ENCODE results near the gene CDR2L. TPM values are rescaled to one million over a fixed set of nuclear protein-coding genes. Genes with fewer than 3 reads are reported as not detected.

CDR2L gene
- total RNA-seq = 8.2 TPM

DNA sequence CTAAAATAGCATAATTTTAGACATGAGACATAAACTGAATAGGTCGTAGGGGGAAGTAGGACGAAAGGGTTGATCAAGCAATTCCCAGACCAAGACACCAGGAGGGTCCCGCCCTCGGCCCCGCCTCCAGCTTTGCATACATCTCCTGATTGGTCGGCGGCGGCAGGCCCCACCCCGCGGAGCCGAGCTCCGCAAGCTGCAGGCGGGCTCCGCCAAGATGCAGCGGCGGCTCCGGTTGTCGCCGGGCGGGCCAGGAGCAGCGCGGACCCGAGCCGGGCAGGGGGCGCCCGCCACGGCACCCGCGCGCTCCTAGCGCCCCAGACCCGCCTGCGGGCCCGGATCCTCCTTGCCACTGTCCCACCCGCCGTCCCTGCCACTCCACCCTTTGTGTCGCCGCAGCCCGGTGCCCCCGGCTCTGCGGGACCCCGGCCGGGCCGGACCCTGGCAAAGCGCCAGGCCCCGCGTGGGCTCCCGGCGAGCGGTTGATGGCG, at the start of gene CDR2L:
Gene CDR2L, plus strand, starts transcription at position 215 of the 491 bp plus-strand sequence. CDS start 412 bp downstream, outside the sequence.

DNA sequence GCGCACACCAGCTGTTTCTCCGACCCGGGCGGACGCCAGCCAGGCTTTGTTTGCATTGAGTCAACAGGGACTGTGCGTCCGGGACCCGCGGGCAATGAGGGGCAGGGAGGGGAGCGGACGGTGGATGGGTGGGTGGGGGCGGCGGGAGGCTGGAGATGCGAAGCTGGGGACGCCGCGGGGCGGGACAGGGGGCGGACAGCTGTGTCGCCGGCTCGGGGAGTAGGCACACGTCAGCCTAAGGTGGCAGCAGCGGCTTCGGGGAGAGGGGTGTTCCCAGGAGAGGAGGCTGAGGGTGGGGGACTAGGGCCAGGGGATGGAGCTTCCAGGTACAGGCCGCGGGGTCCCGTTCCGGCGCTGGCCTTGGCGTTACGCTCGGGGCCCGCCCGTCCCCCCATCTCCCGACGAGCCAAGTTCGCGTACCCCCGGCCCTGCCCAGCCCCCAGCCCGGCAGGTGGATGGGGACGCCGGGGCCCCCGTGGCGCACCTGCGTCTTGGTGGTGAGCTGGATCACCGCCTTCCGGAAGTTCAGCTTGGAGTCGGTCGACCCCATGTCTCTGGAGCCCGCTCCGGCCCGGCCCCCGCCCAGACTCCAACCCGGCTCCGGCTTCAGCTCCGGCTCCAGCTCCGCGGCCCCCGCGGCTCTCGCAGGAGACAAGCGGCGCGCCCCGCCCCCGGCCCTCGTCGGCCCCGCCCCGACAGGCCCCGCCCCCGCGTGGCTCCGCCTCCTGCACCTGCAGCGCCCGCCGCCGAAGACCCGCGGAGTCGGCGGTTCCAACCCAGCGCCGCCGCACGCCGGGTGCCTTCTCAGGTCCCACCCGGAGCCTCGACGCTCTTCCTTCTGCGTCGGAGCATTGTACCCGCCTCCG, 15.1 kb upstream of the CDR2L start, which contains the start of gene HID1:
Gene HID1, minus strand, starts transcription at position 653 of the 866 bp plus-strand sequence. Its CDS starts 103 bp downstream, at position 550.

DNA sequence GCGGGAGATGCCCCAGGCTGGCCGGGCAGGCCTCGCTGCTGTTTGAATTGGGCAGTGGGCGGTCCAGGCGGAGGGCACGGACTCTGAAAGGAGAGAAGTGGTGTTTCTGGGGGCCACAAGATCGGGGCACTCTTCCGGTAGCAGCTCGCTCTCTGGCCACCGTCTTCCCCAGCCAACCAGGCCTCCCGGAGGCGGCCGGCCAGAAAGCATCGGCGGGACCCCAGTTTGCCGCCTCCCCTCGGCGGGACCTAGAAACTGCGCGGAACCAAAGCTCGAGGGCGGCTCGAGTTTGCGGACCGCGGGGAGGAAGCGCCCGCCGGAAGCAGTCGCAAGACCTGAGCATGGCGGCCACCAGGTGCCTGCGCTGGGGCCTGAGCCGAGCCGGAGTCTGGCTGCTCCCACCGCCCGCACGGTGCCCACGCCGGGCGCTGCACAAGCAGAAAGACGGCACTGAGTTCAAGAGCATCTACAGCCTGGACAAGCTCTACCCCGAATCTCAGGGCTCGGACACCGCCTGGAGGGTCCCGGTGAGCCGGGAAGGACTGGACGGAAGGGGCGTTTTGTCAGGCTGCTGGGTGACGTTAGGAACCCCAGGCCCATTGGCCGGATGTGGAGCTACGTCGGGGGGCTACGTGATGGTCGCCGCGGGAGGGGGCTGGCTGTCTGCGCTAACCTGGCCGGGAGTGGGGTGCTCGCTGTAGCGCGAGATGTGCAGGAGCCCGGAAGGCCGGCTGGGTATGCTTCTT, 25.1 kb downstream of the CDR2L start, which contains the start of gene MRPL58:
Gene MRPL58, plus strand, starts transcription at position 325 of the 746 bp plus-strand sequence. Its CDS starts 17 bp downstream, at position 342.

DNA sequence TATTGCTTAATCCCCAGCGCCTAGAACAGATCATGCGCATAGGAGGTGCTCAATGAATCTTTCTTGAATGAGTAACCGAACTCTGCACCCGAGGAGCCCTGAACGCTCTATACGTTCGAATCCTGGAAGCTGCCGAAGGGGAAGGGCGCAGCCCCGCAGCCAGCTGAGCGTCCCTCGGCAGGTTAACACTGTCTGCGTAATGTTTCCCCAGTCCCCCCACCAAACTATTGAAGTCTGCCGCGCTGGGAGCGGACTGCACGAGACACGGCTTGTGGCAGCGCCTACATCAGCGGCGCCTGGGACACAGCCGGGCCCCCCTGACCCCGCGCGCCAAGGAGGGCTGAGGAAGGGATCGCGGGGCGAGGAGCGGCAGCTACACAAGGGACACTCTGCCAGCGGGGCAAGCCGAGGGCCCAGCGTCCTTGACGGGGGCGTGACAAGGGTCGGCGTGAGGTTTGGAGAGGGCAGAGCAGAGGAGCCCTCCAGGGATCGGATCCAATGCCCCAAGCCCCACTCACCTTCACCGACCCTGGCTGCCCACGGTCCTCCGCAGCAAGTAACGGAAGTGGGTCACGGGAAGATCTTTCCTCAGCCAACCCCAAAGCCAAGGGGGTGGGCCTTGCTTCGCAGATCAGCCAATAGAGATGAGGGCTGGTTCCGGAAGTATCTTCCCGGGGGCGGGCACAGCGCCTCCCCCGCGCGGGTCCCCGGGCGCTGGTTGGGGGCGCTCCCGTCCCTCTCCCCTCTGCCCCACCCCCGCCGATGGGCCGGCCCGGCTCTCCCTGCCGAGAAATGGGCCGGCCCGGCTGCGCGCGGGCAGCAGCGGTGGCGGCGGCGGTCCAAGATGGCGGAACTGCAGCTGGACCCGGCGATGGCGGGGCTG, 59.2 kb downstream of the CDR2L start, which contains the start of the genes ATP5PD and KCTD2:
Gene ATP5PD, minus strand, starts transcription at position 563 of the 883 bp plus-strand sequence. CDS start 4,319 bp downstream, outside the sequence.
Gene KCTD2, plus strand, starts transcription at position 819 of the 883 bp plus-strand sequence. Its CDS starts 26 bp downstream, at position 845.

Small RNA genes within 50 kb of the gene (small RNA-seq; reads per million reads assigned to genes)
- gene RN7SL573P (ENCODE audit: low replicate concordance) (not detected), gene RNU6-362P (ENCODE audit: low replicate concordance) (not detected)

Other genes starting within 250 kb of the CDR2L start
- 48.7 TPM for gene NHERF1, start 239.0 kb upstream of the CDR2L start, total RNA-seq
- gene NAT9, start 211.3 kb upstream of the CDR2L start, total RNA-seq = 33.6 TPM
- 1.2 TPM for gene GRIN2C, start 127.7 kb upstream of the CDR2L start, total RNA-seq
- gene FDXR, start 114.6 kb upstream of the CDR2L start, total RNA-seq = 7.5 TPM
- 0.64 TPM for gene FADS6, start 94.0 kb upstream of the CDR2L start, total RNA-seq
- 0.64 TPM for gene USH1G, start 64.4 kb upstream of the CDR2L start, total RNA-seq
- not detected for gene OTOP2, start 63.4 kb upstream of the CDR2L start, total RNA-seq
- not detected for gene OTOP3, start 51.7 kb upstream of the CDR2L start, total RNA-seq
- 13.1 TPM for gene HID1, start 14.9 kb upstream of the CDR2L start, total RNA-seq
- 40.1 TPM for gene MRPL58, start 25.0 kb downstream of the CDR2L start, total RNA-seq
- gene ATP5PD, start 59.3 kb downstream of the CDR2L start, total RNA-seq = 237 TPM
- 18.5 TPM for gene KCTD2, start 59.6 kb downstream of the CDR2L start, total RNA-seq
- 62.5 TPM for gene SLC16A5, start 100.3 kb downstream of the CDR2L start, total RNA-seq
- gene ARMC7, start 122.3 kb downstream of the CDR2L start, total RNA-seq = 9.2 TPM
- gene NT5C, start 144.1 kb downstream of the CDR2L start, total RNA-seq = 72.2 TPM
- 53.8 TPM for gene JPT1, start 166.9 kb downstream of the CDR2L start, total RNA-seq
- 209 TPM for gene SUMO2, start 195.3 kb downstream of the CDR2L start, total RNA-seq
- gene NUP85, start 218.0 kb downstream of the CDR2L start, total RNA-seq = 49.2 TPM